ENCODE measurements around the gene PPIL1.

Gene PPIL1

DNA sequence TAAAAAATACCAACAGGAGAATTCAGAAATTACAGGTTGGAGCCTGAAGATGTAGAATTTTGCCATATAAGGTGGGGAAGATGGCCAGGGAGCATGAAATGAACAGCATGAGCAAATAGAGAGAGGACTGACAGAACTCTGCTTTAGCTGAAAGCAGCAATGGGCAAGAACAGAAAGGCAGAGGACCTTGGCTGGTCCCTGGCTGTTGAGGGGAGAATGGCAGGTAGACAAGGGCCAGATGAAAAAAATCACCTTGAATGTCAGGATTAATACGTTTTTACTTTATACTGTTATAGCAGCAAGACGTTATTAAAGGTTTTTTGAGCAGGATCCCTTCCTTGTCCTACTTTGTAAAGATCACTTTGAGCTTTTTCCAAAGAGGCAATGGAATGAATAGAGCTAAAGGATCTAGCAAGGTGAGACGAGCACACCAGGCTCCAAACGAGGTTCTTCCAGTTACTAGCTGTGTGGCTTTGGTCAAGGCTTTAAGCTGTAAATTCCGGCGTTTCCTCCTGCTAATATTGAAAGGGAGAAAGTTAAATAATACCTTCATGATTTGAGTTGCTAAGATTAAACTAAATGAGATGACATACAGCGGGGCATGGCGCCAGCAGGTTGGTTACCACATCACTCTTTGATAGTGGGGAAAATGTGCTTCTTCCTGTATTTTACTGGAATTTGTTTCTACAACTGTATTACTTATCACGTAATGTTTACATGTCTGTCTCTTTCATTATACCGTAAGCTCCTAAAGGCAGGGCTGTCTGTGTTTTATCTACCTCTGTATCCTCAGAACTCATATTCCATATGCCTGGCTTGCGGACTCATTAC, 776 bp downstream of the PPIL1 start:
- TF ChIP-seq, protein P1, sequence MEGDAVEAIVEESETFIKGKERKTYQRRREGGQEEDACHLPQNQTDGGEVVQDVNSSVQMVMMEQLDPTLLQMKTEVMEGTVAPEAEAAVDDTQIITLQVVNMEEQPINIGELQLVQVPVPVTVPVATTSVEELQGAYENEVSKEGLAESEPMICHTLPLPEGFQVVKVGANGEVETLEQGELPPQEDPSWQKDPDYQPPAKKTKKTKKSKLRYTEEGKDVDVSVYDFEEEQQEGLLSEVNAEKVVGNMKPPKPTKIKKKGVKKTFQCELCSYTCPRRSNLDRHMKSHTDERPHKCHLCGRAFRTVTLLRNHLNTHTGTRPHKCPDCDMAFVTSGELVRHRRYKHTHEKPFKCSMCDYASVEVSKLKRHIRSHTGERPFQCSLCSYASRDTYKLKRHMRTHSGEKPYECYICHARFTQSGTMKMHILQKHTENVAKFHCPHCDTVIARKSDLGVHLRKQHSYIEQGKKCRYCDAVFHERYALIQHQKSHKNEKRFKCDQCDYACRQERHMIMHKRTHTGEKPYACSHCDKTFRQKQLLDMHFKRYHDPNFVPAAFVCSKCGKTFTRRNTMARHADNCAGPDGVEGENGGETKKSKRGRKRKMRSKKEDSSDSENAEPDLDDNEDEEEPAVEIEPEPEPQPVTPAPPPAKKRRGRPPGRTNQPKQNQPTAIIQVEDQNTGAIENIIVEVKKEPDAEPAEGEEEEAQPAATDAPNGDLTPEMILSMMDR (IDR thresholded peaks at IDR 0.05), result no peak
- Mint-ChIP-seq H3K9me3 (peaks cover 4% of the 10 kb centered on the region), H3K27ac (peak overlapping the region; percentile 44), H3K4me3 (peak overlapping the region; percentile 98), H3K4me1 (peaks cover 37% of the 10 kb centered on the region), H3K27me3 (ENCODE audit: low read depth, poor library complexity) (peaks cover 24% of the 10 kb centered on the region), H3K36me3 (ENCODE audit: low read depth) (peaks cover 24% of the 10 kb centered on the region)
- DNase-seq, result no peak

DNA sequence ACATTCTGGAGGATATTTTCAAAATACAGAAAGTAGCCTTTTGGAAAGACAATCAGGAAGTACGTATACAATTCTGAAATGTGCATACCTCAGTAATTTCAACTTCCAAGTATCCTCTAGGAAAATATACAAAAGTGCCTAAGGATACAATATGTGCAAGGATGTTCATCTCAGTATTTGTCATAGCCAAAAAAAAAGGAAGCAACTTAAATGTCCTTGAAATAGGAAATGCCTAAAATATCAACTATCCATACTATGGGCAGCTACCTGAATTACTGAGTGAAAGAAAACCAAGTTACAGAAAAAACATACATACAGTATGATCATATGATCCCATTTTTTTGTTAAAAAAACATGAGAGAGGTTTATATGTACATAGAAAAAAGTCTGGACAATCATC, 1.5 kb downstream of the PPIL1 start:
- H3K9me3 Mint-ChIP-seq, result peaks cover 4% of the 10 kb centered on the region
- H3K27ac Mint-ChIP-seq, result no peak overlapping the region
- H3K4me3 Mint-ChIP-seq, result peak overlapping the region; percentile 98
- TF ChIP-seq, protein P1 (IDR thresholded peaks at IDR 0.05), result no peak
- peaks cover 29% of the 10 kb centered on the region for H3K36me3 Mint-ChIP-seq (ENCODE audit: low read depth)
- H3K27me3 Mint-ChIP-seq (ENCODE audit: low read depth, poor library complexity), result peaks cover 18% of the 10 kb centered on the region
- no peak for DNase-seq
- peaks cover 39% of the 10 kb centered on the region for H3K4me1 Mint-ChIP-seq

DNA sequence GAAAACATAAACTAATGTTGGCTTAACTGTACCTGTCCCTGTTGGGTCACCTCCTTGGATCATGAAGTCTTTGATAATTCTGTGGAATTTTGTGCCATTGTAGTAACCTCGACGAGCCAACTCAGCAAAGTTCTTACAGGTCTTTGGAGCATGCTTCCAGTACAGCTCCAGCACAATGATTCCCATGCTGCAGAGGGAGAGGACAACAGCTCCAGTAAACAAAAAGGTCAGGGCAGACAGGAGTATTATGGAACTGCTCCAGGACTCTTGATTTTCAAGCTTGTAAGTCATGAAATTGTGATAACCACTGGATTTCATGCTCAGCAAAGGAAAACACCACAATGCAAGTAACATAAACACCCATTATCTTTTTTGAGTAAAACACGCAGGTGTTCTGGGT, 2.9 kb downstream of the PPIL1 start:
- no peak for DNase-seq
- TF ChIP-seq, protein P1 (IDR thresholded peaks at IDR 0.05), result no peak
- no peak overlapping the region for H3K27ac Mint-ChIP-seq
- no peak overlapping the region for H3K4me3 Mint-ChIP-seq
- peaks cover 35% of the 10 kb centered on the region for H3K36me3 Mint-ChIP-seq (ENCODE audit: low read depth)
- H3K9me3 Mint-ChIP-seq, result peaks cover 4% of the 10 kb centered on the region
- peaks cover 4% of the 10 kb centered on the region for H3K27me3 Mint-ChIP-seq (ENCODE audit: low read depth, poor library complexity)
- peaks cover 50% of the 10 kb centered on the region for H3K4me1 Mint-ChIP-seq

DNA sequence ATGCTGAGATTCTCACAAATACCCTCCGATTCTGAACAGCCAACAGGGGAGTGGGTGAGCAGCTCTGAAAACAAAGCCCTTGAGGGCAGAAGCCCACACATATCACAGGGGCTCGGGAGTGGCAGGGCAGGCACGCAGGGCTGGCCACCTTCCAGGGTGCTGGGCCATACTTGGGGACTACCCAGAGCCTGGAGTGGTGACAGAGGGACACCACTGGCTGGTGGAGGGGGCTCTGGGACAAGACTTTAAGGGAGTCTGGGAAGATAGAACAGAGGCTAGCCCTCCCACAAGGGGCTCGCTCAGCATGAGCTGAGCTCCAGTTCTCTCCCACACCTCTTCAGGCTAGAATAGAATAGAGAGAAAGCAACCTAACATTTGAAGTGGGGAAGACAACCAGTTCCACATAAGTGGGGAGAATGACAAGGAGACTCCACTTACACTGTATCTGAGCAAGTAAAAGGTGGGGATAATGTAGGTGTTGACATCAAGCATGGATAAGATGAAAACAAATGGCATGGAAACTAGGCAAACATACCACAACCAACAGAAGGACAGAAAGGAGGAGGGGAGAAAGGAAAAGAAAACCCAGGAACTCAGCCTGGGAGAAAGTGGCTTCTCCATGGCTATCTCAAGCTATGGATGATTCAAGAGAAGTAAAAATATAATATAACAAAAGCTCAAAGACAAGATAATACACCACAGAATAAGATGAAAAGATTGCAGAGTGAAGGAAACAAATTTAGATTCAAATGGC, 7.0 kb downstream of the PPIL1 start:
- DNase-seq, result no peak
- TF ChIP-seq, protein P1 (IDR thresholded peaks at IDR 0.05), result no peak
- H3K4me3 Mint-ChIP-seq, result no peak overlapping the region
- peaks cover 38% of the 10 kb centered on the region for H3K4me1 Mint-ChIP-seq
- no peaks in the 10 kb centered on the region for H3K9me3 Mint-ChIP-seq
- peaks cover 65% of the 10 kb centered on the region for H3K36me3 Mint-ChIP-seq (ENCODE audit: low read depth)
- peak overlapping the region; percentile 25 for H3K27ac Mint-ChIP-seq
- no peaks in the 10 kb centered on the region for H3K27me3 Mint-ChIP-seq (ENCODE audit: low read depth, poor library complexity)

DNA sequence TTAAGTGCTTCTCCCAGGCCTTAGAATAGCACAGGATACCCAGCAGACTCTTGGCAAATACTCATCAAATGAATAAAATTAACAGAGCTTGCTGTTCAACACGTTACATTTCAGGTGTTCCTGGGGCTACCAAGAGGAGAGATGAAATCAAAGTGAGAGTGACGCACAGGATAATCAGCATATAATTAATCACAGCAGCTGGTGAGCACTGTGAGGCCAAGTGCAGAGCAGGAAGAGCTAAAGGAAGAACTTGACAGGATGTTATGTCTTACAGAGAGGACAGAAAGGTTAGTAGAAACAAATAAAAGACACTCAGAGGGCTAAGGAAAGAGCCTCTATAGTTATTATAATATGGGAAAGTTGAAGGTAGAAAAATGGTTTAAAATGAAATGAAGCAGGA, 8.8 kb downstream of the PPIL1 start:
- no peak overlapping the region for H3K4me3 Mint-ChIP-seq
- TF ChIP-seq, protein P1 (IDR thresholded peaks at IDR 0.05), result no peak
- peaks cover 66% of the 10 kb centered on the region for H3K36me3 Mint-ChIP-seq (ENCODE audit: low read depth)
- no peaks in the 10 kb centered on the region for H3K9me3 Mint-ChIP-seq
- no peak for DNase-seq
- no peak overlapping the region for H3K27ac Mint-ChIP-seq
- peaks cover 36% of the 10 kb centered on the region for H3K4me1 Mint-ChIP-seq
- H3K27me3 Mint-ChIP-seq (ENCODE audit: low read depth, poor library complexity), result no peaks in the 10 kb centered on the region
